Skeletal muscle tissue (tissue), 4 donors: Measurements from ENCODE around the gene CHIC2. TPM values are rescaled to one million over a fixed set of nuclear protein-coding genes. Genes with fewer than 3 reads are reported as not detected.

Experiments
- H3K27ac ChIP-seq: one replicate; pipeline ENCODE4 v1.7.0; 2013; ENCODE audit warnings: mild to moderate bottlenecking, low read depth, low read length, inconsistent platforms
- H3K27me3 ChIP-seq, 3 donors: one replicate each; pipeline ENCODE4 v1.7.0; 2013; ENCODE audit warnings: low read length in 3 of 3; ENCODE audit not compliant: control insufficient read depth in 3 of 3, insufficient read depth in 3 of 3
- H3K36me3 ChIP-seq, 3 donors: one replicate each; pipeline ENCODE4 v1.7.0; 2013; ENCODE audit warnings: low read length in 3 of 3; ENCODE audit not compliant: control insufficient read depth in 3 of 3, insufficient read depth in 3 of 3
- H3K4me1 ChIP-seq, 3 donors: one replicate each; pipeline ENCODE4 v1.7.0; 2013; ENCODE audit warnings: low read length in 3 of 3, mild to moderate bottlenecking in 3 of 3; ENCODE audit not compliant: control insufficient read depth in 3 of 3, insufficient read depth in 3 of 3
- H3K4me3 ChIP-seq, 3 donors: one replicate each; pipeline ENCODE4 v1.7.0; 2013; ENCODE audit warnings: low read length in 3 of 3
- H3K9ac ChIP-seq, 3 donors: one replicate each; pipeline ENCODE4 v1.7.0; 2013; ENCODE audit warnings: low read length in 3 of 3, mild to moderate bottlenecking in 3 of 3, moderate library complexity in 2 of 3, low read depth in 1 of 3
- H3K9me3 ChIP-seq, 3 donors: one replicate each; pipeline ENCODE4 v1.7.0; 2013; ENCODE audit warnings: low read length in 3 of 3; ENCODE audit not compliant: control insufficient read depth in 3 of 3
- total RNA-seq: library from RNA; depleted of rRNA; stranded (reverse); fragments of >200 nt; gene quantifications from one replicate; pipeline ENCODE4 v1.2.3, GENCODE V29; 2014
- donor health status: Osteomylitis.

CHIC2 gene
- total RNA-seq, 1 donor from 2014 or later: 24.5 TPM

GRCh38 chr4:53997898-53998297 lies 66.5 kb downstream of the CHIC2 start:
- no peaks in the 10 kb centered on the region for H3K27me3 ChIP-seq
- H3K4me1 ChIP-seq: no peaks in the 10 kb centered on the region
- no peaks in the 10 kb centered on the region for H3K36me3 ChIP-seq
- no peak overlapping the region for H3K27ac ChIP-seq
- H3K4me3 ChIP-seq: no peak overlapping the region
- no peak overlapping the region for H3K9ac ChIP-seq
- no peaks in the 10 kb centered on the region for H3K9me3 ChIP-seq

GRCh38 chr4:53994382-53995102 lies 69.9 kb downstream of the CHIC2 start:
- Histone ChIP-seq H3K9me3 (no peaks in the 10 kb centered on the region), H3K4me3 (no peak overlapping the region), H3K9ac (no peak overlapping the region), H3K27me3 (no peaks in the 10 kb centered on the region), H3K4me1 (no peaks in the 10 kb centered on the region), H3K27ac (no peak overlapping the region), H3K36me3 (peaks cover 0 to 2% (median 0%) of the 10 kb centered on the region in 3 donors)

GRCh38 chr4:53992785-53993184 lies 71.6 kb downstream of the CHIC2 start:
- no peak overlapping the region for H3K27ac ChIP-seq
- H3K36me3 ChIP-seq: peaks cover 0 to 2% (median 0%) of the 10 kb centered on the region in 3 donors
- no peaks in the 10 kb centered on the region for H3K27me3 ChIP-seq
- H3K4me3 ChIP-seq: no peak overlapping the region
- H3K9me3 ChIP-seq: no peaks in the 10 kb centered on the region
- no peak overlapping the region for H3K9ac ChIP-seq
- no peaks in the 10 kb centered on the region for H3K4me1 ChIP-seq

GRCh38 chr4:53991821-53992220 lies 72.6 kb downstream of the CHIC2 start:
- Histone ChIP-seq H3K9me3 (no peaks in the 10 kb centered on the region), H3K36me3 (peaks cover 0 to 2% (median 0%) of the 10 kb centered on the region in 3 donors), H3K4me1 (no peaks in the 10 kb centered on the region), H3K27me3 (no peaks in the 10 kb centered on the region), H3K4me3 (no peak overlapping the region), H3K27ac (no peak overlapping the region), H3K9ac (no peak overlapping the region)

GRCh38 chr4:53990641-53991040 lies 73.8 kb downstream of the CHIC2 start:
- Histone ChIP-seq H3K9me3 (no peaks in the 10 kb centered on the region), H3K4me1 (no peaks in the 10 kb centered on the region), H3K9ac (no peak overlapping the region), H3K4me3 (no peak overlapping the region), H3K36me3 (peaks cover 0 to 2% (median 0%) of the 10 kb centered on the region in 3 donors), H3K27me3 (no peaks in the 10 kb centered on the region), H3K27ac (no peak overlapping the region)

GRCh38 chr4:53987761-53988171 lies 76.6 kb downstream of the CHIC2 start:
- Histone ChIP-seq H3K36me3 (peaks cover 0 to 2% (median 0%) of the 10 kb centered on the region in 3 donors), H3K9ac (no peak overlapping the region), H3K4me3 (no peak overlapping the region), H3K9me3 (no peaks in the 10 kb centered on the region), H3K27ac (no peak overlapping the region), H3K27me3 (no peaks in the 10 kb centered on the region), H3K4me1 (no peaks in the 10 kb centered on the region)

GRCh38 chr4:53986062-53986461 lies 78.3 kb downstream of the CHIC2 start:
- Histone ChIP-seq H3K9me3 (no peaks in the 10 kb centered on the region), H3K4me1 (no peaks in the 10 kb centered on the region), H3K27ac (no peak overlapping the region), H3K27me3 (no peaks in the 10 kb centered on the region), H3K9ac (no peak overlapping the region), H3K36me3 (no peaks in the 10 kb centered on the region), H3K4me3 (no peak overlapping the region)

GRCh38 chr4:53981567-53981966 lies 82.8 kb downstream of the CHIC2 start:
- no peak overlapping the region for H3K9ac ChIP-seq
- no peaks in the 10 kb centered on the region for H3K9me3 ChIP-seq
- no peaks in the 10 kb centered on the region for H3K4me1 ChIP-seq
- no peak overlapping the region for H3K27ac ChIP-seq
- no peaks in the 10 kb centered on the region for H3K27me3 ChIP-seq
- H3K36me3 ChIP-seq: no peaks in the 10 kb centered on the region
- no peak overlapping the region for H3K4me3 ChIP-seq

GRCh38 chr4:53981066-53981465 lies 83.3 kb downstream of the CHIC2 start:
- Histone ChIP-seq H3K9me3 (no peaks in the 10 kb centered on the region), H3K36me3 (no peaks in the 10 kb centered on the region), H3K27me3 (no peaks in the 10 kb centered on the region), H3K4me1 (no peaks in the 10 kb centered on the region), H3K4me3 (no peak overlapping the region), H3K9ac (no peak overlapping the region), H3K27ac (no peak overlapping the region)

GRCh38 chr4:53974561-53974960 lies 89.8 kb downstream of the CHIC2 start:
- Histone ChIP-seq H3K4me3 (no peak overlapping the region), H3K27ac (no peak overlapping the region), H3K27me3 (no peaks in the 10 kb centered on the region), H3K9me3 (no peaks in the 10 kb centered on the region), H3K4me1 (no peaks in the 10 kb centered on the region), H3K9ac (no peak overlapping the region), H3K36me3 (no peaks in the 10 kb centered on the region)
